ENCODE measurements around the gene CYP2W1.

CYP2W1 gene

DNA sequence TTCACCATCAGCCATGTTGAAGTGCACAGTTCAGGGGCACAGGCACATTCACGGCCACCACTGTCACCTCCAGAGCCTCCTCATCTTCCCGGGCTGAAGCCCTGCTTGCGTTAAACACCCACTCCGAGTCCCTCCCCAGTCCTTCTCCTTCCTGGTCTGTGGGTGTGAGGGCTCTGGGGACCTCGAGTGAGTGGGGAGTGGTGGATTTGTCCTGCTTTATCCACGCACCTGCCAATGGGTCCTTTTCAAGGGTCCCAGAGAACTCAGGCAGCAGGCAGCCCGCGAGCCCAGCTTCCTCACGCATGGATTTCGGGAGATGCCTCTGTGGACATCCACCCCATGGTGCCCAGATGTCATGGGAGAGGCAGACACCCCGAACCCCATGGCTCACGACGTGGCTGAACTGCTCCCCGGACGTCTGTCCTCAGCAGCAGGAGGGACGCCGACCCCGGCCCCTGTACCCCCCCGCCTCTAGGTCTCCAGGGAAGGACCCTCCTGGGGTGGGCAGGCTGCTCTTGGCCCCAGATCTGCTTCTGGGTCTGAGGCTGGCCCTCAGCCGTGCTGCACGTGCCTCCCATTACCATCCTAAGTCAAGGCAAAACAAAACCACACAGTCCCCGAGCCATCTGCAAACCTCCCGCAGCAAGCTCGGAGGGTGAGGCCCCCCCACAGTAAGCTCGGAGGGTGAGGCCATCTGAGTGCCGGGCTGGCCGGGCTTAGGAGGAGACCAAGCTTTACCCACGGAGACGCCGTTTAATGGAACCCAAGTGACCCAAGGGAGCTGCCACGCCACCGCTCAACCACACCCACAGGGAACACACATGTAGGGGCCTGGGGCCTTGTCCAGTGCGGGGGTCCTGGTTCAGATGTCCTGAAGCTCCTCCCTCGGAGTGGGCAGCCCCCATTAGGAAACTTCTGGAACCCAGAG, 9.0 kb downstream of the CYP2W1 start:
- CTCF ChIA-PET, result interaction anchor here (0.9 to 10.0 kb wide), 50 partner anchors 7 to 247 kb away, joined by 3 to 391 read pairs (median 10); partner anchors contain the start of genes COX19, CYP2W1, GPER1 and GPR146
- TF ChIP-seq, protein P1, sequence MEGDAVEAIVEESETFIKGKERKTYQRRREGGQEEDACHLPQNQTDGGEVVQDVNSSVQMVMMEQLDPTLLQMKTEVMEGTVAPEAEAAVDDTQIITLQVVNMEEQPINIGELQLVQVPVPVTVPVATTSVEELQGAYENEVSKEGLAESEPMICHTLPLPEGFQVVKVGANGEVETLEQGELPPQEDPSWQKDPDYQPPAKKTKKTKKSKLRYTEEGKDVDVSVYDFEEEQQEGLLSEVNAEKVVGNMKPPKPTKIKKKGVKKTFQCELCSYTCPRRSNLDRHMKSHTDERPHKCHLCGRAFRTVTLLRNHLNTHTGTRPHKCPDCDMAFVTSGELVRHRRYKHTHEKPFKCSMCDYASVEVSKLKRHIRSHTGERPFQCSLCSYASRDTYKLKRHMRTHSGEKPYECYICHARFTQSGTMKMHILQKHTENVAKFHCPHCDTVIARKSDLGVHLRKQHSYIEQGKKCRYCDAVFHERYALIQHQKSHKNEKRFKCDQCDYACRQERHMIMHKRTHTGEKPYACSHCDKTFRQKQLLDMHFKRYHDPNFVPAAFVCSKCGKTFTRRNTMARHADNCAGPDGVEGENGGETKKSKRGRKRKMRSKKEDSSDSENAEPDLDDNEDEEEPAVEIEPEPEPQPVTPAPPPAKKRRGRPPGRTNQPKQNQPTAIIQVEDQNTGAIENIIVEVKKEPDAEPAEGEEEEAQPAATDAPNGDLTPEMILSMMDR (IDR thresholded peaks at IDR 0.05; ENCODE audit: control extremely low read depth, extremely low read depth, low read depth, missing control alignments), result no peak
- no peak for DNase-seq (ENCODE audit: extremely low spot score)
- POLR2A ChIA-PET, result no interaction called here

DNA sequence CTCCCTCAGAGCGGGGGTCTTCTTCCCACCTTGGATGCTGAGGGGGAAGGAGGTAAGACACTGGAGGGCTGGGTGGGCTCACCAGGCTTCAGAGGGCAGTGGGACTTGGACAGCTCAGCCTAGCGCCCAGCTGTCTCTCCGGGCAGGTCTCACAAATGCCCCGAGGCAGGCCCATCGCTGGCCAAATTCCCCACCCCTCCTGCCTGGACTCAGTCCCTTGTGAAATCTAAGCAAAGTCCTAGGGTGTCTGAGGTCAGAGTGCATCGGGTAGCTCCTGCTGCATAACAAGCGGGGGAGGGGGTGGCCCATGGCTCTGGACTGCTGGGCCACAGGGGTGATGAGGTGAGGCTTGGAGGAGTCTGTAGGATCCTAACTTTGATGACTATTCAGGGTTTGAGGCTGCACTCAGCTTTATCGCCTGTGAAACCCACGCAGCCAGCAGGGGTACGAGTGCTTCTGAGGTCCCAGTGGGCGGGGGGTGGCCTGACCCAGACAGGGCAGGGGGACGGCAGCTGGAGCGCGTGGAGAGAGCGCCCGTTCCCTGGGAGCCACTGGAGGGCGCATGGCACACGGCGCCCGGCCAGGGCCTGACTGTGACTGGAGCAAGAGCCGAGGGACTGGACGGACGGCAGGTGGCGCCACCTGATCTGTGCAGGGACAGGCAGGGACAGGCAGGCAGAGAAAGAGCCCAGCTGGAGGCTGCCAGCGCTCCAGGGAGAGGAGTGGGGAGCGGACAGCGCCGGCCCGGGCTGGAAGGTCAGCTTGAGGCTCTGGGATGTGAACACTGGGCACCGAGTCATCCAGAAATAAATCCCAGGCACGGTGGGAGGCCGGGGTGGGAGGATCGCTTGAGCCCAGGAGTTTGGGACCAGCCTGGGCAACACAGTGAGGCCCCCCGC, 10.0 kb downstream of the CYP2W1 start:
- ChIA-PET CTCF (interaction anchor here (0.9 to 10.0 kb wide), 67 partner anchors 8 to 246 kb away, joined by 3 to 391 read pairs (median 6); partner anchors contain the start of genes COX19, CYP2W1, GPER1 and GPR146), POLR2A (no interaction called here)
- DNase-seq (ENCODE audit: extremely low spot score), result peak; percentile 91
- TF ChIP-seq, protein P1 (IDR thresholded peaks at IDR 0.05; ENCODE audit: control extremely low read depth, extremely low read depth, low read depth, missing control alignments), result peak; percentile 100

DNA sequence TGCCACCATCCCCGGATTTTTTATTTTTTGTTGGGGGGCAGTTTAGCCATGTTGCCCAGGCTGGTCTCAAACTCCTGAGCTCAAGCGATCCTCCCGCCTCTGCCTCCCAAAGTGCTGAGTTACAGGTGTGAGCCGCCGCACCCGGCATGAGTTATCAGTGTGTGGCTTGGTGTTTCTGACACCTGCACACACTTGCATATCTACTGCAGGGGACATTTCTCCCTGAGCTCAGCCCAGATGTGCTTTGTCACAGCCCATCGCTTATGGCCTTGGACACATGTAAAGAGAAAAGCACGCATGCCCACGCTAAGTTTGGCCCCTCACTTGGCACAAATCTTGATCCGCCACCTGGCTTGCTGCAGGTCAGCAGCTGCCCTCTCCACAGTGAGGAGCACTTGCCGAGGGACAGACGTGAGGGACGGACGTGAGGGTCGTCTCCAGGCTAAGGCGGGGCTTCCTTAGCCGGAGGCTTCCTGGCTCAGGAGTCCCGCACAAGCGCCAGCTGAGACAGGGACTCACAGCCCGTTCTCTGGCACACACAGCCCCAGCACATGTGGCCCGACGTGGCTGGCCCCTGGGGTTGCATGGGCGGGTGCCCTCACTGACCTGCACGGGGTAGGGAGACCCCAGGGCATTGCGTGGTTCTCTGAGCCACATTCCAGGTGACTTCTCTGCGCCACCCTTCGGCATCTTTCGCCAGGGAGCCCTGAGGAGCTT, 11.8 kb downstream of the CYP2W1 start:
- CTCF ChIA-PET, result interaction anchor here (0.8 to 10.0 kb wide), 23 partner anchors 10 to 199 kb away, joined by 3 to 391 read pairs (median 13); partner anchors contain the start of genes COX19 and GPR146
- no peak for DNase-seq (ENCODE audit: extremely low spot score)
- POLR2A ChIA-PET, result no interaction called here
- TF ChIP-seq, protein P1 (IDR thresholded peaks at IDR 0.05; ENCODE audit: control extremely low read depth, extremely low read depth, low read depth, missing control alignments), result no peak

DNA sequence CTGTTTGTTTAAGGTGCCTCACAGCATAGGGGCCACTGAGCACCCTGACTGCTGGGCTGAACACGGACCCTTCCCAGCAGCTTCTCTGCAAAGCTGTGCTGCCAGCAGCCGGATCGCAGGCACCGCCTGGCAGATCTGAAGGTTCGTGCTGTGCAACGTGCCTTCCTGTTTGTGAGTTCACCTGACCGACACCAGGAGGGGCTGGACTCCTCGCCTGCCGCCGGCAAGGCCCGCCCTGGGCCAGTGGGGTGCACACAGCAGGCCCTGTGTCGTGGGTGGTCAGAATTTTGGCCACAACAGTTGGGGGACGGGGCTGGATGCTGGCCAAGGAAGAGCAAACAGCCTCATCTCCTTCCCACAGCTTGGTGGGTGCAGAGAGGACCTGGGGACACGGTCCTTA, 12.6 kb downstream of the CYP2W1 start:
- TF ChIP-seq, protein P1 (IDR thresholded peaks at IDR 0.05; ENCODE audit: control extremely low read depth, extremely low read depth, low read depth, missing control alignments), result no peak
- CTCF ChIA-PET, result interaction anchor here (0.7 to 10.0 kb wide), 7 partner anchors 9 to 182 kb away, joined by 4 to 391 read pairs (median 50); partner anchors contain the start of gene COX19
- POLR2A ChIA-PET, result no interaction called here
- DNase-seq (ENCODE audit: extremely low spot score), result no peak

DNA sequence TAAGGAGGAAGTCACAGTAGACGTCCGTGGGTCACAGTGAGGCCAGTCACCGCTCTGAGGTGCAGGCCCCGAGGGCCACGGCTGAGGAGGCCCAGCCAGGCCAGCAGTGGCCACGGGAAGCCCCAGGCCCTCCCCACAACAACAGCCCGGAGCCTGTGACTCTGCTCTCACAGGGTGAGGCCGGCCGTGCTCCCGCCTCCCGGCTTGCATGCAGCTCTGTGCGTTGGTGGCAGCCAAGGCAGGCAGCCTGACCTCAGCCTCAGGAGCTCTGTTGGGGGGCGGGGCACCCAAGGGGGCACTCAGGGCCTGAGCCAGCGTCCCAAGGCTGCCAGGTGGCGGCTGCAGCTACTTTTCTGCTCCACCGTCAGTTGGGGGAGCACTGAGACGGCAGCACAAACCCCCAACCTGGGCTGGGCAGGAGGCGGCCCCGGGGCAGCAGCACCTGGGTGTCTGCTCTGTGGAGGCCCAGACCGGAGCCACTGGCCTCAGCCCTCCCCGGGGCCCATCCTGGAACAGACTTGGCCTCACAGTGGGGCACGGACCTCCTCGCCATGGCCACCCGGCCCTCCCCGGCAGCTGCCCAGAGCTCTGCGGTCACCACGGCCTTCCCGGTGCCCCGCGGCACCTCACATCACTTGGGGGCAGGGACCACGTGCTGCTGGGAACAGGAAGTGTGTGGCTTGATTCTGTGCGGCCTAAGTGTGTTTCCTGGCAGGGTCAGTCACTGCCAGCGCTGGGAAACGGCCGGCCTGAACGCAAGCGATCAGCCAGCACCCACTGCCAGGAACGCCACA, 13.3 kb downstream of the CYP2W1 start:
- DNase-seq (ENCODE audit: extremely low spot score), result no peak
- TF ChIP-seq, protein P1 (IDR thresholded peaks at IDR 0.05; ENCODE audit: control extremely low read depth, extremely low read depth, low read depth, missing control alignments), result no peak
- ChIA-PET POLR2A (interaction anchor here (0.9 kb wide), 1 partner anchor 24 kb away, joined by 3 read pairs; no protein-coding TSS in a partner anchor), CTCF (interaction anchor here (0.7 to 10.0 kb wide), 6 partner anchors 14 to 181 kb away, joined by 4 to 391 read pairs (median 54); no protein-coding TSS in a partner anchor)
